Suprapubic skin (tissue), 4 donors: ENCODE measurements around the gene WNT9A. TPM values are rescaled to one million over a fixed set of nuclear protein-coding genes. Genes with fewer than 3 reads are reported as not detected.

Source experiments
- DNase-seq, 2 donors: peaks; one replicate each; pipeline ENCODE4 v3.0.0-alpha.2; 2019; ENCODE audit warnings: low spot score in 2 of 2
- H3K27ac ChIP-seq: fragments of 200-600 bp; sonication (generic); one replicate; pipeline ENCODE4 v1.5.1; 2019
- H3K27me3 ChIP-seq: fragments of 200-600 bp; sonication (generic); one replicate; pipeline ENCODE4 v1.5.1; 2019
- H3K36me3 ChIP-seq: fragments of 200-600 bp; sonication (generic); one replicate; pipeline ENCODE4 v1.5.1; 2019
- H3K4me1 ChIP-seq: fragments of 200-600 bp; sonication (generic); one replicate; pipeline ENCODE4 v1.5.1; 2019
- H3K4me3 ChIP-seq: fragments of 200-600 bp; sonication (generic); one replicate; pipeline ENCODE4 v1.5.1; 2019; ENCODE audit warnings: mild to moderate bottlenecking
- H3K9me3 ChIP-seq: fragments of 200-600 bp; sonication (generic); one replicate; pipeline ENCODE4 v1.5.1; 2019
- EP300 ChIP-seq: sonication (generic); formaldehyde crosslinking; IDR thresholded peaks from one replicate; pipeline ENCODE4 v1.6.1; 2017; ENCODE audit warnings: antibody characterized with exemption
- POLR2A ChIP-seq, 2 donors: fragments of 450-650 bp; IDR thresholded peaks; one replicate each; pipeline ENCODE4 v1.6.1; 2017; ENCODE audit warnings: antibody characterized with exemption in 2 of 2, mild to moderate bottlenecking in 2 of 2, moderate library complexity in 2 of 2
- POLR2AphosphoS5 ChIP-seq, 3 donors: sonication (generic); formaldehyde crosslinking; IDR thresholded peaks; one replicate each; pipeline ENCODE4 v1.6.1; 2017; ENCODE audit warnings: antibody characterized with exemption in 3 of 3
- WGBS: methylation state at CpG from one replicate; pipeline ENCODE4 v1.1.5; 2018; 5-methylcytosine and 5-hydroxymethylcytosine counted together
- total RNA-seq, 4 donors: library from RNA; depleted of rRNA; stranded (reverse); fragments of >200 nt; gene quantifications; one replicate each; pipeline ENCODE4 v1.1.0, GENCODE V29; 2016
- TF ChIP-seq, protein P1 (sequence below), 2 donors: fragments of 200-600 bp in 1 of 2; fragments of 450-650 bp in 1 of 2; sonication (generic) in 1 of 2; IDR thresholded peaks; one replicate each; pipeline ENCODE4 v1.5.1; 2016 to 2019; ENCODE audit warnings: antibody characterized with exemption in 2 of 2, mild to moderate bottlenecking in 1 of 2, moderate library complexity in 1 of 2

WNT9A gene
- total RNA-seq, 4 donors from 2014 or later = 0.85 to 2.6 (median 1.1) TPM

DNA sequence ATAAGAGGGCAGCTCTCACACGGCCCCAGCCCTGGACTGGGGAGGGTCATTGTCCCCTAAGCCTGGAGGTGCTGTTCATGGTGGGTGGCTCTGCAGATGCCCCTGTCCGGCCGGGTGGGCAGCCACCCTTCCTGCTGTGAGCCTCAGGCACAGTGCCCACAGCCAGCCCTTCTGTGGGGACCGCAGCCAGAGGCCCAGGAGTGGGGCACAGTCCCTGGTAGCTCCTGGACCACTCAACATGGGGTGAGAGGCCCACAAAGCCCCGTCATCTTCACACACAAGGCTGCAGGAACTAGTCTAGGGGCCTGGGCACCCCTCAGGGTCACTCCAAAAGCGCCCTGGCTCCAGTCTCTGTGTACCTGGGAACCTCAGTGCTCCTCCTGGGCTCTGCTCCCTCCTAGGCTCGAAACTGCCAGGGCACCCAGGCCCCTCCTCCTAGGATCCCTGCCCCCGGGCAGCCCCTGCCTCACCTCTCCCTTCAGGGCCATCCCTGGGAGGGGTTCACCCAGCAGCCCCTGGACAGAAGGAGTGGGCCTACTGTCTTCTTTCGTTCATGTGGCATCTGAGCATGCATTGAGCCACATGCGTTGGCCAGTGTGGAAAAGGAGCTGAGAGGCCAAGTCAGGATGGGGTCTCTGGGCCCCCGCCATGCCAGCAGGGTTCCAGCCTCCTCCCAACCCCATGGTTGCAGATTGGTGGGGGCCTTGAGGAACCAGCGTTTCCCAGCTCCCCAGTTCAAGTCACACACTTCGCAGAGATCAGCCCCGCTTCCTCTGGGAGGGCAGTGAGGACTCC, 43.0 kb downstream of the WNT9A start:
- TF ChIP-seq POLR2A (IDR thresholded peaks at IDR 0.05) = no peak
- no peak for TF ChIP-seq POLR2AphosphoS5 (IDR thresholded peaks at IDR 0.05)
- TF ChIP-seq EP300 = no peak
- TF ChIP-seq, protein P1, sequence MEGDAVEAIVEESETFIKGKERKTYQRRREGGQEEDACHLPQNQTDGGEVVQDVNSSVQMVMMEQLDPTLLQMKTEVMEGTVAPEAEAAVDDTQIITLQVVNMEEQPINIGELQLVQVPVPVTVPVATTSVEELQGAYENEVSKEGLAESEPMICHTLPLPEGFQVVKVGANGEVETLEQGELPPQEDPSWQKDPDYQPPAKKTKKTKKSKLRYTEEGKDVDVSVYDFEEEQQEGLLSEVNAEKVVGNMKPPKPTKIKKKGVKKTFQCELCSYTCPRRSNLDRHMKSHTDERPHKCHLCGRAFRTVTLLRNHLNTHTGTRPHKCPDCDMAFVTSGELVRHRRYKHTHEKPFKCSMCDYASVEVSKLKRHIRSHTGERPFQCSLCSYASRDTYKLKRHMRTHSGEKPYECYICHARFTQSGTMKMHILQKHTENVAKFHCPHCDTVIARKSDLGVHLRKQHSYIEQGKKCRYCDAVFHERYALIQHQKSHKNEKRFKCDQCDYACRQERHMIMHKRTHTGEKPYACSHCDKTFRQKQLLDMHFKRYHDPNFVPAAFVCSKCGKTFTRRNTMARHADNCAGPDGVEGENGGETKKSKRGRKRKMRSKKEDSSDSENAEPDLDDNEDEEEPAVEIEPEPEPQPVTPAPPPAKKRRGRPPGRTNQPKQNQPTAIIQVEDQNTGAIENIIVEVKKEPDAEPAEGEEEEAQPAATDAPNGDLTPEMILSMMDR (IDR thresholded peaks at IDR 0.05) = no peak
- Histone ChIP-seq H3K27ac (no peak overlapping the region), H3K4me3 (no peak overlapping the region), H3K9me3 (no peaks in the 10 kb centered on the region), H3K4me1 (peaks cover under 1% of the 10 kb centered on the region), H3K27me3 (no peaks in the 10 kb centered on the region), H3K36me3 (no peaks in the 10 kb centered on the region)
- WGBS = 92% methylated on average over 11 of the region's 14 CpGs
- DNase-seq = no peak

DNA sequence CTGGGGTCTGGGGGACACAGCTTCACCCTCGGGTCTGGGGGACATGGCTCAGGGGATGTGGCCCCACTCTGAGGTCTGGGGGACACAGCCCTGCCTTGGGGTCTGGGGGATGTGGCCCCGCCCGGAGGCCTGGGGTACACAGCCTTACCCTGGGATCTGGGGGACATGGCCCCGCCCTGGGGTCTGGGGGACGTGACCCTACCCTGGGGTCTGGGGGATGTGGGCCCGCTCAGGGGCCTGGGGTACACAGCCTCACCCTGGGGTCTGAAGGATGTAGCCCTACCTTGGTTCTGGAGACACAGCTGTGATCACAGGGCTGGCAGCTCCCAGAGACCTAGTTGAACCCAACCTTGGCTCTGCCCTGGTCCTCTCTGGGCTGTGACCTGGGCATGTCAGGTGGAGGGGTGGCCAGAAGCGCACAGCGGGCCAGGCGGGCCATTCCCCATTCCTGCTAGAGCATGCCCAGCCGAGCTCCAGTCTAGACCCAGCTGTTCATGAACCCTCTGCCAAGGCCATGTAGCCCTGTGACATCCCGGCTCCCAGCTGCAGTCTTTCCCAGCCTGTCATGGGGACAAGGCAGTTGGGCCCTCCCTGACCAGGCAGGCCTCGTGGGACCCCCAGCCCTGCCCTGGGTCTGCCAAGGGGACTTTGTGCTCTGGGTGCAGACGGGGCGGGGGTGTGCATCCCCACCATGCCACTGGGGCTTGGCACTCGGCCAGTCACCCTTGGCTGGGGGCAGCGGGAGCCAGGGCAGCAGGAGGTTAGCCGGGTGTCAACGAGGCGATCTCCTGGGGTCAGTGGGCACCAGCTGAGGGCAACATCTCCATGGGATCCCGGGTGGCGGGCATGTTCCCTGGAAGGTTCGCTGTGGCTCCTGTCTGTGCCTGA, 43.9 kb downstream of the WNT9A start:
- Histone ChIP-seq H3K4me3 (no peak overlapping the region), H3K9me3 (no peaks in the 10 kb centered on the region), H3K36me3 (no peaks in the 10 kb centered on the region), H3K4me1 (no peaks in the 10 kb centered on the region), H3K27ac (no peak overlapping the region), H3K27me3 (no peaks in the 10 kb centered on the region)
- DNase-seq = no peak
- no peak for TF ChIP-seq POLR2A (IDR thresholded peaks at IDR 0.05)
- no peak for TF ChIP-seq POLR2AphosphoS5 (IDR thresholded peaks at IDR 0.05)
- TF ChIP-seq, protein P1 (IDR thresholded peaks at IDR 0.05) = no peak
- TF ChIP-seq EP300 = no peak
- 70% methylated on average over 5 of the region's 22 CpGs for WGBS

DNA sequence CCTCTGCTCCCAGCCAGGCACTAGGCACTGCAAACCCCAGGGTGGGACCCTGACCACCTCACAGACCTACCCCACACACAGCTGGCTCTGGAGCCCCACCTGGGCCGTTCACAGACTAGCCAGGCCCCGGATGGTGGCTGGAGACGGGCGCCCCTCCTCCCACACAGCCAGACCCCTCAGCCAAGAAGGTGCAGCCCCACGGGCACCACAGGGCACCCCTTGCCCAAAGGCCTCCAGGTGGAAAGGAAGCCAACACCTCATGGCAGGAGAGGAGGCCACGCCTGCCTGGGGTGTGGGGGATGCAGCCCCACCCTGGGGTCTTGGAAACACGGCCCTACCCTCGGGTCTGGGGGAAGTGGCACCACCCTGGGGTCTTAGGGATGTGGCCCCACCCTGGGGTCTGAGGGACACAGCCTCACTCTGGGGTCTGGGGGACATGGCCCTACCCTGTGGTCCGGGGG, 44.6 kb downstream of the WNT9A start:
- Histone ChIP-seq H3K27me3 (no peaks in the 10 kb centered on the region), H3K4me3 (no peak overlapping the region), H3K27ac (no peak overlapping the region), H3K36me3 (no peaks in the 10 kb centered on the region), H3K9me3 (no peaks in the 10 kb centered on the region), H3K4me1 (no peaks in the 10 kb centered on the region)
- no peak for DNase-seq
- 81% methylated on average over 5 of the region's 9 CpGs for WGBS
- TF ChIP-seq POLR2A (IDR thresholded peaks at IDR 0.05) (no peak), POLR2AphosphoS5 (IDR thresholded peaks at IDR 0.05) (no peak), EP300 (no peak)
- TF ChIP-seq, protein P1 (IDR thresholded peaks at IDR 0.05) = no peak

DNA sequence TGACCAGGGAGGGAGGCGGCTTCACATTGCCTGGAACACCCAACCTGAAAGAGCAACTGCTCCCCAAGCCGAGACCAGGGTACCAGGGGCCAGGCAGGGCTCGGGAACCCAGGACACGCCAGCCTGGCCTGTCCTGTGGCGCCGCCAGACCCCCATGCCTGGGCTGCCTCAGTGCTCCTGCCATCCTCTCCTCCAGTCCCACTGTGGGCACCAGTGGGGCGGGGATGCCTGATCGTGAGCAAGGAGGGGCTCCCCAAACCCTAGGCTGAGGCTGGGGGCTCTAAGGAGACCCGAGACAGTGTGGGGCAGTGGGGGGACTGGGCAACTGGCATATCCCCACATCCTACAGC, 45.1 kb downstream of the WNT9A start:
- Histone ChIP-seq H3K27ac (no peak overlapping the region), H3K9me3 (no peaks in the 10 kb centered on the region), H3K4me3 (no peak overlapping the region), H3K4me1 (no peaks in the 10 kb centered on the region), H3K27me3 (no peaks in the 10 kb centered on the region), H3K36me3 (no peaks in the 10 kb centered on the region)
- TF ChIP-seq POLR2A (IDR thresholded peaks at IDR 0.05) (no peak), EP300 (no peak), POLR2AphosphoS5 (IDR thresholded peaks at IDR 0.05) (no peak)
- TF ChIP-seq, protein P1 (IDR thresholded peaks at IDR 0.05) = no peak
- DNase-seq = peak in 1 of 2 donors; percentile 71
- WGBS = no CpG with 5 or more reads among the region's 9 CpGs
